NCI-H446 (cell line): ENCODE measurements around the gene TRIP11.

Experiments
- DNase-seq, 2 experiments: peaks; one replicate each; lab custom pipeline; 2025; lab: John Stamatoyannopoulos, UW

The TRIP11 gene

GRCh38 chr14:91918186-91918883, 121.5 kb downstream of the TRIP11 start:
- no peak for DNase-seq
